HepG2 (cell line): ENCODE data around the gene WWP2. TPM values are rescaled to one million over a fixed set of nuclear protein-coding genes. Genes with fewer than 3 reads are reported as not detected.
A peak's percentile ranks its signal among the peaks of the same experiment; 100 is the strongest.

Experiments
- ATRX ChIP-seq: sonication (generic); formaldehyde crosslinking; IDR thresholded peaks from 2 replicates; pipeline ENCODE4 v1.4.0; 2020; ENCODE audit warnings: missing genetic modification reagents, borderline replicate concordance
- CBX5 ChIP-seq: sonication (generic); formaldehyde crosslinking; IDR thresholded peaks from 2 replicates; pipeline ENCODE4 v1.4.0; 2020; ENCODE audit warnings: missing genetic modification reagents, borderline replicate concordance
- CREM ChIP-seq, 2 experiments: sonication (generic) in 1 of 2; formaldehyde crosslinking in 1 of 2; IDR thresholded peaks; 2 replicates each; pipeline versions ENCODE4 v1.4.0 to v1.6.1; 2016 to 2020; ENCODE audit warnings: antibody characterized with exemption in 1 of 2, mild to moderate bottlenecking in 1 of 2, missing genetic modification reagents in 1 of 2
- FOXP1 ChIP-seq, 2 experiments: fragments of 450-650 bp in 1 of 2; IDR thresholded peaks; 2 replicates each; pipeline ENCODE4 v1.6.1; 2017 to 2018; ENCODE audit warnings: antibody characterized with exemption in 1 of 2
- NFYC ChIP-seq: IDR thresholded peaks from 2 replicates; pipeline ENCODE4 v1.6.1; 2016; ENCODE audit warnings: missing genetic modification reagents, missing compliant biosample characterization
- SIX1 ChIP-seq: sonication (generic); formaldehyde crosslinking; IDR thresholded peaks from 2 replicates; pipeline ENCODE4 v1.4.0; 2020; ENCODE audit warnings: missing genetic modification reagents, borderline replicate concordance
- TP53 ChIP-seq: sonication (generic); formaldehyde crosslinking; conservative IDR thresholded peaks from 2 replicates; pipeline ENCODE4 v1.4.0; 2020; ENCODE audit warnings: missing genetic modification reagents
- TSC22D2 ChIP-seq: sonication (generic); formaldehyde crosslinking; IDR thresholded peaks from 2 replicates; pipeline ENCODE4 v1.5.1; 2020; ENCODE audit warnings: missing genetic modification reagents, mild to moderate bottlenecking, borderline replicate concordance
- ZFP37 ChIP-seq: sonication (generic); formaldehyde crosslinking; IDR thresholded peaks from 2 replicates; pipeline ENCODE4 v1.4.0; 2020; ENCODE audit warnings: missing genetic modification reagents, borderline replicate concordance
- ZNF296 ChIP-seq: sonication (generic); formaldehyde crosslinking; conservative IDR thresholded peaks from 2 replicates; pipeline ENCODE4 v1.5.0; 2020; ENCODE audit warnings: mild to moderate bottlenecking, missing genetic modification reagents
- ZNF550 ChIP-seq: sonication (generic); formaldehyde crosslinking; IDR thresholded peaks from 2 replicates; pipeline ENCODE4 v1.4.0; 2020; ENCODE audit warnings: mild to moderate bottlenecking, missing genetic modification reagents, borderline replicate concordance
- polyA plus RNA-seq, 8 experiments: library from polyadenylated mRNA; depleted of rRNA in 3 of 8; stranded (reverse) in 7 of 8; unstranded in 1 of 8; fragments of >200 nt; fragmentation: Illumina TruSeq in 4 of 8; extraction: Trizol in 4 of 8; gene quantifications; 2 replicates each; pipeline versions ENCODE4 v1.2.1 to v1.2.3, GENCODE V29; 2011 to 2016; ENCODE audit warnings: low read depth in 4 of 8, missing spikeins in 1 of 8, mixed read lengths in 1 of 8; ENCODE audit not compliant: insufficient read depth in 1 of 8
- total RNA-seq, 5 experiments: library from RNA; depleted of rRNA; stranded (reverse); fragments of >200 nt; fragmentation: Illumina TruSeq; extraction: Trizol; gene quantifications; 2 replicates each; pipeline ENCODE4 v1.2.3, GENCODE V29; 2016; ENCODE audit warnings: low read depth in 1 of 5
- TF ChIP-seq, protein P1 (sequence below): sonication (generic); formaldehyde crosslinking; IDR thresholded peaks from 2 replicates; pipeline ENCODE4 v1.8.1; 2023; ENCODE audit warnings: mild to moderate bottlenecking, inconsistent platforms, moderate library complexity, missing genetic modification reagents, borderline replicate concordance
- TF ChIP-seq, protein P2 (sequence below): fragments of 450-650 bp; IDR thresholded peaks from 2 replicates; pipeline ENCODE4 v1.6.1; 2017; ENCODE audit warnings: mild to moderate bottlenecking
- TF ChIP-seq, protein P3 (sequence below): sonication (generic); formaldehyde crosslinking; IDR thresholded peaks from 2 replicates; pipeline ENCODE4 v1.5.0; 2020; ENCODE audit warnings: mild to moderate bottlenecking, missing genetic modification reagents
- TF ChIP-seq, protein P4 (sequence below): sonication (generic); formaldehyde crosslinking; IDR thresholded peaks from 2 replicates; pipeline ENCODE4 v1.4.0; 2020; ENCODE audit warnings: mild to moderate bottlenecking, missing genetic modification reagents
- TF ChIP-seq, protein P5 (sequence below): sonication (generic); formaldehyde crosslinking; IDR thresholded peaks from 2 replicates; pipeline ENCODE4 v1.5.0; 2020; ENCODE audit warnings: missing genetic modification reagents

Gene WWP2
- total and polyA plus RNA-seq, 2 of the 13 experiments (the other 11 are each of a cell fraction or from before 2014, with no cell fraction given): 11.4 to 28.2 TPM

DNA sequence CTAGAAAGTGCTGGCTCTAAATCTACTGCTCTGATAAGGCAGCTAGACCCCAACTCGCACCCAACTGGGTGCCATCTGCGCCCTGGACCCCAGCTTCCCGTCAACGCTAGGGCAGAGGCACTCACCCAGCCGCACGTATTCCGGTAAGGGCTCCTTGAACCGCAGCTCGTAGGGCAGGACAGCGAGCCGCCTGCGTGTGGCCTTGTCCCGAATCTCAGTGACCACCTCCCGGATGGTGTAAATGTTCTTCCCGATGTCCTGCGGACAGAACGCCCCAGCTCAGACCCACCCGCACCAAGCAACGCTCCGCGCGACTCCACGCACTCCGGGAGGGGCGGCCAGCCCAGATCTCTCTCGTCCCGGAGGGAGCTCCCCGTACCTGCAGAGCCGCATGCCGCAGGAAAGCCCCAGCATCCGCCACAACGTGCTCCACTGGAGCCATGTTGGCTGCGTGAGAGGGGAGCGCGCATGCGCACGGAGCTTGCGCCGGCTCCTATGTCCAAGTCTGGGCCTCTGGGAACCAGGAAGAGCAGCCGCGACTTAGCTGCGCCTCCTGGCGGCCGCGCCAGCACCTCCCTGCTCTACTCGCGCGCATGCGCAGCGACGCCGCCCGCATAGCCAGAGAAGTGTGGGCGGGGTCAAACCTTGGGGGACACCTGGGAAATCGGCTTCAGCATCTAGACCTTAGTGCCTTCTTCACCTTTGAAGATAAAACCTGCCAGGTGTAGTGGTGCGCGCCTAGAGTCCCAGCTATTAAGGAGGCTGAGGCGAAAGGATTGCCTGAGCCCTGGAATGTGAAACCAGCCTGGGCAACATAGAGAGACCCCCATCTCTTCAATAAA, 7.4 kb upstream of the WWP2 start, which contains the start of gene NOB1 (continued):
- TF ChIP-seq, protein P1, sequence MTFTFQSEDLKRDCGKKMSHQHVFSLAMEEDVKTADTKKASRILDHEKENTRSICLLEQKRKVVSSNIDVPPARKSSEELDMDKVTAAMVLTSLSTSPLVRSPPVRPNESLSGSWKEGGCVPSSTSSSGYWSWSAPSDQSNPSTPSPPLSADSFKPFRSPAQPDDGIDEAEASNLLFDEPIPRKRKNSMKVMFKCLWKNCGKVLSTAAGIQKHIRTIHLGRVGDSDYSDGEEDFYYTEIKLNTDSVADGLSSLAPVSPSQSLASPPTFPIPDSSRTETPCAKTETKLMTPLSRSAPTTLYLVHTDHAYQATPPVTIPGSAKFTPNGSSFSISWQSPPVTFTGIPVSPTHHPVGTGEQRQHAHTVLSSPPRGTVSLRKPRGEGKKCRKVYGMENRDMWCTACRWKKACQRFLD: peak; percentile 96
- TF ChIP-seq TSC22D2 (CRISPR knock-in tag) (0 out of 2 replicates have a peak, but pooled peaks have one; percentile 39), TP53 (no peak; the same call in 1 of the 2 replicates), ZNF550 (CRISPR knock-in tag) (peak; percentile 92; the same call in 1 of the 2 replicates), CBX5 (CRISPR knock-in tag) (no peak; the same call in 1 of the 2 replicates), FOXP1 (IDR thresholded peaks at IDR 0.05) (no peak), FOXP1 (CRISPR knock-in tag; IDR thresholded peaks at IDR 0.05) (no peak), ZNF296 (CRISPR knock-in tag) (peak; percentile 93), ATRX (CRISPR knock-in tag) (no peak), ZFP37 (CRISPR knock-in tag) (peak; percentile 81; the same call in 1 of the 2 replicates), SIX1 (CRISPR knock-in tag) (0 out of 2 replicates have a peak, but pooled peaks have one; percentile 39), NFYC (CRISPR knock-in tag) (no peak), CREM (IDR thresholded peaks at IDR 0.05) (peak; percentile 34; the same call in 1 of the 2 replicates), CREM (CRISPR knock-in tag; IDR thresholded peaks at IDR 0.05) (no peak; the same call in 1 of the 2 replicates)
- TF ChIP-seq, protein P2, sequence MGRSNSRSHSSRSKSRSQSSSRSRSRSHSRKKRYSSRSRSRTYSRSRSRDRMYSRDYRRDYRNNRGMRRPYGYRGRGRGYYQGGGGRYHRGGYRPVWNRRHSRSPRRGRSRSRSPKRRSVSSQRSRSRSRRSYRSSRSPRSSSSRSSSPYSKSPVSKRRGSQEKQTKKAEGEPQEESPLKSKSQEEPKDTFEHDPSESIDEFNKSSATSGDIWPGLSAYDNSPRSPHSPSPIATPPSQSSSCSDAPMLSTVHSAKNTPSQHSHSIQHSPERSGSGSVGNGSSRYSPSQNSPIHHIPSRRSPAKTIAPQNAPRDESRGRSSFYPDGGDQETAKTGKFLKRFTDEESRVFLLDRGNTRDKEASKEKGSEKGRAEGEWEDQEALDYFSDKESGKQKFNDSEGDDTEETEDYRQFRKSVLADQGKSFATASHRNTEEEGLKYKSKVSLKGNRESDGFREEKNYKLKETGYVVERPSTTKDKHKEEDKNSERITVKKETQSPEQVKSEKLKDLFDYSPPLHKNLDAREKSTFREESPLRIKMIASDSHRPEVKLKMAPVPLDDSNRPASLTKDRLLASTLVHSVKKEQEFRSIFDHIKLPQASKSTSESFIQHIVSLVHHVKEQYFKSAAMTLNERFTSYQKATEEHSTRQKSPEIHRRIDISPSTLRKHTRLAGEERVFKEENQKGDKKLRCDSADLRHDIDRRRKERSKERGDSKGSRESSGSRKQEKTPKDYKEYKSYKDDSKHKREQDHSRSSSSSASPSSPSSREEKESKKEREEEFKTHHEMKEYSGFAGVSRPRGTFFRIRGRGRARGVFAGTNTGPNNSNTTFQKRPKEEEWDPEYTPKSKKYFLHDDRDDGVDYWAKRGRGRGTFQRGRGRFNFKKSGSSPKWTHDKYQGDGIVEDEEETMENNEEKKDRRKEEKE: no peak
- TF ChIP-seq, protein P3, sequence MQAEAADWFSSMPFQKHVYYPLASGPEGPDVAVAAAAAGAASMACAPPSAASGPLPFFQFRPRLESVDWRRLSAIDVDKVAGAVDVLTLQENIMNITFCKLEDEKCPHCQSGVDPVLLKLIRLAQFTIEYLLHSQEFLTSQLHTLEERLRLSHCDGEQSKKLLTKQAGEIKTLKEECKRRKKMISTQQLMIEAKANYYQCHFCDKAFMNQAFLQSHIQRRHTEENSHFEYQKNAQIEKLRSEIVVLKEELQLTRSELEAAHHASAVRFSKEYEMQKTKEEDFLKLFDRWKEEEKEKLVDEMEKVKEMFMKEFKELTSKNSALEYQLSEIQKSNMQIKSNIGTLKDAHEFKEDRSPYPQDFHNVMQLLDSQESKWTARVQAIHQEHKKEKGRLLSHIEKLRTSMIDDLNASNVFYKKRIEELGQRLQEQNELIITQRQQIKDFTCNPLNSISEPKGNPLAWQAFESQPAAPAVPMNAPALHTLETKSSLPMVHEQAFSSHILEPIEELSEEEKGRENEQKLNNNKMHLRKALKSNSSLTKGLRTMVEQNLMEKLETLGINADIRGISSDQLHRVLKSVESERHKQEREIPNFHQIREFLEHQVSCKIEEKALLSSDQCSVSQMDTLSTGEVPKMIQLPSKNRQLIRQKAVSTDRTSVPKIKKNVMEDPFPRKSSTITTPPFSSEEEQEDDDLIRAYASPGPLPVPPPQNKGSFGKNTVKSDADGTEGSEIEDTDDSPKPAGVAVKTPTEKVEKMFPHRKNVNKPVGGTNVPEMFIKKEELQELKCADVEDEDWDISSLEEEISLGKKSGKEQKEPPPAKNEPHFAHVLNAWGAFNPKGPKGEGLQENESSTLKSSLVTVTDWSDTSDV (CRISPR knock-in tag): peak; percentile 97
- TF ChIP-seq, protein P4, sequence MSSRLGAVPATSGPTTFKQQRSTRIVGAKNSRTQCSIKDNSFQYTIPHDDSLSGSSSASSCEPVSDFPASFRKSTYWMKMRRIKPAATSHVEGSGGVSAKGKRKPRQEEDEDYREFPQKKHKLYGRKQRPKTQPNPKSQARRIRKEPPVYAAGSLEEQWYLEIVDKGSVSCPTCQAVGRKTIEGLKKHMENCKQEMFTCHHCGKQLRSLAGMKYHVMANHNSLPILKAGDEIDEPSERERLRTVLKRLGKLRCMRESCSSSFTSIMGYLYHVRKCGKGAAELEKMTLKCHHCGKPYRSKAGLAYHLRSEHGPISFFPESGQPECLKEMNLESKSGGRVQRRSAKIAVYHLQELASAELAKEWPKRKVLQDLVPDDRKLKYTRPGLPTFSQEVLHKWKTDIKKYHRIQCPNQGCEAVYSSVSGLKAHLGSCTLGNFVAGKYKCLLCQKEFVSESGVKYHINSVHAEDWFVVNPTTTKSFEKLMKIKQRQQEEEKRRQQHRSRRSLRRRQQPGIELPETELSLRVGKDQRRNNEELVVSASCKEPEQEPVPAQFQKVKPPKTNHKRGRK: no peak
- TF ChIP-seq, protein P5, sequence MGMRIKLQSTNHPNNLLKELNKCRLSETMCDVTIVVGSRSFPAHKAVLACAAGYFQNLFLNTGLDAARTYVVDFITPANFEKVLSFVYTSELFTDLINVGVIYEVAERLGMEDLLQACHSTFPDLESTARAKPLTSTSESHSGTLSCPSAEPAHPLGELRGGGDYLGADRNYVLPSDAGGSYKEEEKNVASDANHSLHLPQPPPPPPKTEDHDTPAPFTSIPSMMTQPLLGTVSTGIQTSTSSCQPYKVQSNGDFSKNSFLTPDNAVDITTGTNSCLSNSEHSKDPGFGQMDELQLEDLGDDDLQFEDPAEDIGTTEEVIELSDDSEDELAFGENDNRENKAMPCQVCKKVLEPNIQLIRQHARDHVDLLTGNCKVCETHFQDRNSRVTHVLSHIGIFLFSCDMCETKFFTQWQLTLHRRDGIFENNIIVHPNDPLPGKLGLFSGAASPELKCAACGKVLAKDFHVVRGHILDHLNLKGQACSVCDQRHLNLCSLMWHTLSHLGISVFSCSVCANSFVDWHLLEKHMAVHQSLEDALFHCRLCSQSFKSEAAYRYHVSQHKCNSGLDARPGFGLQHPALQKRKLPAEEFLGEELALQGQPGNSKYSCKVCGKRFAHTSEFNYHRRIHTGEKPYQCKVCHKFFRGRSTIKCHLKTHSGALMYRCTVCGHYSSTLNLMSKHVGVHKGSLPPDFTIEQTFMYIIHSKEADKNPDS (CRISPR knock-in tag): no peak
